K562 (cell line): Measurements from ENCODE around the gene USF2. TPM values are rescaled to one million over a fixed set of nuclear protein-coding genes. Genes with fewer than 3 reads are reported as not detected.
A peak's percentile ranks its signal among the peaks of the same experiment; 100 is the strongest.

ENCODE experiments used
- BCOR ChIP-seq: fragments of 450-650 bp; IDR thresholded peaks from 2 replicates; pipeline ENCODE4 v1.6.1; 2016
- CEBPG ChIP-seq, 3 experiments: fragments of 200-800 bp in 1 of 3; sonication (Bioruptor generic) in 1 of 3; sonication (generic) in 1 of 3; formaldehyde crosslinking in 1 of 3; IDR thresholded peaks in 2 of 3; conservative IDR thresholded peaks in 1 of 3; 2 replicates each; pipeline versions ENCODE4 v1.6.1 to v1.8.0; 2016 to 2022; ENCODE audit warnings: missing compliant biosample characterization in 2 of 3, missing genetic modification characterization in 2 of 3, mild to moderate bottlenecking in 1 of 3, missing genetic modification reagents in 1 of 3
- ELF1 ChIP-seq: fragments of 200-800 bp; sonication (Bioruptor generic); IDR thresholded peaks from 2 replicates; pipeline ENCODE4 v1.6.1; 2016; ENCODE audit warnings: missing genetic modification characterization, missing compliant biosample characterization
- HIVEP1 ChIP-seq: fragments of 250-450 bp; sonication (Bioruptor Pico); IDR thresholded peaks from 2 replicates; pipeline ENCODE4 v1.4.0; 2020; ENCODE audit warnings: mild to moderate bottlenecking
- NCOR1 ChIP-seq: fragments of 450-650 bp; IDR thresholded peaks from 2 replicates; pipeline ENCODE4 v1.6.1; 2016; ENCODE audit warnings: mild to moderate bottlenecking, moderate library complexity
- PCBP2 ChIP-seq: fragments of 200-400 bp; formaldehyde crosslinking; IDR thresholded peaks from 2 replicates; pipeline ENCODE4 v1.6.1; 2018; ENCODE audit warnings: low read length, low read depth, mild to moderate bottlenecking, moderate library complexity; ENCODE audit not compliant: poor library complexity, severe bottlenecking
- ZKSCAN1 ChIP-seq: fragments of 150-350 bp; IDR thresholded peaks from 2 replicates; pipeline ENCODE4 v1.6.1; 2016; ENCODE audit warnings: low read depth, low read length
- ZNF583 ChIP-seq: fragments of 250-450 bp; sonication (Bioruptor Pico); IDR thresholded peaks from 2 replicates; pipeline ENCODE4 v1.4.0; 2020
- polyA plus RNA-seq, 8 experiments: library from polyadenylated mRNA; depleted of rRNA in 4 of 8; stranded (reverse) in 5 of 8; unstranded in 3 of 8; fragments of >200 nt; fragmentation: Nextera tagmentation in 2 of 8; fragmentation: Illumina TruSeq in 1 of 8; extraction: Ambion mirVana in 2 of 8; extraction: Trizol in 1 of 8; gene quantifications; 2 replicates each; pipeline versions ENCODE4 v1.2.1 to v1.2.3, GENCODE V29; 2011 to 2014; ENCODE audit warnings: inconsistent platforms in 1 of 8, missing spikeins in 1 of 8
- total RNA-seq, 7 experiments: library from RNA; depleted of rRNA in 6 of 7; stranded (reverse); fragments of >200 nt in 6 of 7; fragmentation: Illumina TruSeq in 2 of 7; extraction: Trizol in 2 of 7; gene quantifications; 2 replicates each; pipeline versions ENCODE4 v1.2.1 to v1.2.3, GENCODE V29; 2011 to 2021; ENCODE audit warnings: low replicate concordance in 1 of 7
- TF ChIP-seq, protein P1 (sequence below), 2 experiments: fragments of 200-800 bp in 1 of 2; sonication (Bioruptor generic) in 1 of 2; sonication (generic) in 1 of 2; formaldehyde crosslinking in 1 of 2; IDR thresholded peaks in 1 of 2; conservative IDR thresholded peaks in 1 of 2; 2 replicates each; pipeline versions ENCODE4 v1.5.0 to v1.6.1; 2016 to 2020; ENCODE audit warnings: missing compliant biosample characterization in 1 of 2, missing genetic modification characterization in 1 of 2, missing genetic modification reagents in 1 of 2
- TF ChIP-seq, protein P2 (sequence below), 2 experiments: fragments of 450-650 bp; formaldehyde crosslinking in 1 of 2; IDR thresholded peaks; 2 replicates each; pipeline versions ENCODE4 v1.4.0 to v1.6.1; 2014 to 2020; ENCODE audit warnings: mild to moderate bottlenecking in 2 of 2, borderline replicate concordance in 1 of 2, low read depth in 1 of 2
- TF ChIP-seq, protein P3 (sequence below): fragments of 250-450 bp; sonication (Bioruptor Pico); IDR thresholded peaks from 2 replicates; pipeline ENCODE4 v1.8.0; 2021; ENCODE audit warnings: borderline replicate concordance, mild to moderate bottlenecking, moderate library complexity; ENCODE audit not compliant: poor library complexity, severe bottlenecking
- TF ChIP-seq, protein P4 (sequence below), 2 experiments: IDR thresholded peaks; 2 replicates each; pipeline ENCODE4 v1.6.1; 2012; ENCODE audit warnings: improper control_type of control experiment in 2 of 2, low read depth in 2 of 2, low read length in 2 of 2, borderline replicate concordance in 1 of 2

USF2 gene
- total and polyA plus RNA-seq, 9 of the 15 experiments (the other 6 are each of a cell fraction or from before 2014, with no cell fraction given), result 0.27 to 93.7 (median 58.4) TPM

DNA sequence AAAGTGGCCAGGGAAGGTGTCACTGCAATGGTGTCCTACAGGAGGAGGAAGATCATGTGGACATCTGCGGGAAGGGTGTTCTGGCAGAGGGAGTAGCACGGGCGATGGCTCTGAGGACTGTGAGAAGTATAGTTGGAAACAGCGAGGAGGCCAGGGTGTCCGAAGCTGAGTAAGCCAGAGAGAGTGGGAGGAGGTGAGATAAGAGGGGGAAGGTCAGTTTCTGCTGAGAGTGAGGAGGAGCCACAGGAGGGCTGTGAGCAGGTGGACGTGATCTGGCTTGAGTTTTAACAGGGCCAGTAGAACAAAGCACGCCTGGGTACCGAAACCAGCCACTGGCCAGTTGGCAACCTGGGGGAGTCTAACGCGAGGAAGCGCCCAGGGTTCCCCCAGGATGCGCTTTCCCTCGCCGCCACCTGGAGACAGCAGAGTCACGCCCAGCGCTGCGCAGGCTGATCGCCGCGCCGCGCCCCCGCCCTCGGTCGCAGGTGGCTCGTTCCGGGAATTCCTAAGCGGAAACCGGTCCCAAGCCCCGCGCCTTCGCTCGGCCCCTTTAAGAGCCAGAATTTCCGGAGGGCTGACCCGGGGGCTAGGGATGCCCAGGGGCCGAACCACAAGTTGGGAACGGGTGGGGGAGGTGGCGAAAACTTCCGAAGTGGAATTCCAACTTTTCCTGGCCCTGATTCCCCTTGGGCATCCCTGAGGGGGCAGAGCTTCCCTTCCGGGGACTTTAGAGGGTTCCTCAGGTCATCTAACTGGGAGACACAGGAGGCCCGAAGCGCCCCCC lies 21.0 kb upstream of the USF2 start (continued):
- TF ChIP-seq, protein P1, sequence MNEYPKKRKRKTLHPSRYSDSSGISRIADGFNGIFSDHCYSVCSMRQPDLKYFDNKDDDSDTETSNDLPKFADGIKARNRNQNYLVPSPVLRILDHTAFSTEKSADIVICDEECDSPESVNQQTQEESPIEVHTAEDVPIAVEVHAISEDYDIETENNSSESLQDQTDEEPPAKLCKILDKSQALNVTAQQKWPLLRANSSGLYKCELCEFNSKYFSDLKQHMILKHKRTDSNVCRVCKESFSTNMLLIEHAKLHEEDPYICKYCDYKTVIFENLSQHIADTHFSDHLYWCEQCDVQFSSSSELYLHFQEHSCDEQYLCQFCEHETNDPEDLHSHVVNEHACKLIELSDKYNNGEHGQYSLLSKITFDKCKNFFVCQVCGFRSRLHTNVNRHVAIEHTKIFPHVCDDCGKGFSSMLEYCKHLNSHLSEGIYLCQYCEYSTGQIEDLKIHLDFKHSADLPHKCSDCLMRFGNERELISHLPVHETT (CRISPR knock-in tag; conservative IDR thresholded peaks at IDR 0.05 in 1 of 2, IDR thresholded peaks at IDR 0.05 in 1 of 2), result peak in 1 of 2 experiments; percentile 71; a peak in 2 of 4 replicates
- TF ChIP-seq ZKSCAN1 (peak; percentile 44; the same call in 1 of the 2 replicates), BCOR (peak; percentile 98), CEBPG (CRISPR knock-in tag; IDR thresholded peaks at IDR 0.05) (no peak), CEBPG (tag; conservative IDR thresholded peaks at IDR 0.05 in 1 of 2, IDR thresholded peaks at IDR 0.05 in 1 of 2) (0 out of 4 replicates have a peak, but pooled peaks of 1 of the 2 experiments have one; percentile 30), ZNF583 (CRISPR knock-in tag) (peak; percentile 49; the same call in 1 of the 2 replicates), ELF1 (tag) (peak; percentile 72), PCBP2 (no peak), NCOR1 (peak; percentile 27; the same call in 1 of the 2 replicates), HIVEP1 (CRISPR knock-in tag) (peak; percentile 50; the same call in 1 of the 2 replicates)
- TF ChIP-seq, protein P2, sequence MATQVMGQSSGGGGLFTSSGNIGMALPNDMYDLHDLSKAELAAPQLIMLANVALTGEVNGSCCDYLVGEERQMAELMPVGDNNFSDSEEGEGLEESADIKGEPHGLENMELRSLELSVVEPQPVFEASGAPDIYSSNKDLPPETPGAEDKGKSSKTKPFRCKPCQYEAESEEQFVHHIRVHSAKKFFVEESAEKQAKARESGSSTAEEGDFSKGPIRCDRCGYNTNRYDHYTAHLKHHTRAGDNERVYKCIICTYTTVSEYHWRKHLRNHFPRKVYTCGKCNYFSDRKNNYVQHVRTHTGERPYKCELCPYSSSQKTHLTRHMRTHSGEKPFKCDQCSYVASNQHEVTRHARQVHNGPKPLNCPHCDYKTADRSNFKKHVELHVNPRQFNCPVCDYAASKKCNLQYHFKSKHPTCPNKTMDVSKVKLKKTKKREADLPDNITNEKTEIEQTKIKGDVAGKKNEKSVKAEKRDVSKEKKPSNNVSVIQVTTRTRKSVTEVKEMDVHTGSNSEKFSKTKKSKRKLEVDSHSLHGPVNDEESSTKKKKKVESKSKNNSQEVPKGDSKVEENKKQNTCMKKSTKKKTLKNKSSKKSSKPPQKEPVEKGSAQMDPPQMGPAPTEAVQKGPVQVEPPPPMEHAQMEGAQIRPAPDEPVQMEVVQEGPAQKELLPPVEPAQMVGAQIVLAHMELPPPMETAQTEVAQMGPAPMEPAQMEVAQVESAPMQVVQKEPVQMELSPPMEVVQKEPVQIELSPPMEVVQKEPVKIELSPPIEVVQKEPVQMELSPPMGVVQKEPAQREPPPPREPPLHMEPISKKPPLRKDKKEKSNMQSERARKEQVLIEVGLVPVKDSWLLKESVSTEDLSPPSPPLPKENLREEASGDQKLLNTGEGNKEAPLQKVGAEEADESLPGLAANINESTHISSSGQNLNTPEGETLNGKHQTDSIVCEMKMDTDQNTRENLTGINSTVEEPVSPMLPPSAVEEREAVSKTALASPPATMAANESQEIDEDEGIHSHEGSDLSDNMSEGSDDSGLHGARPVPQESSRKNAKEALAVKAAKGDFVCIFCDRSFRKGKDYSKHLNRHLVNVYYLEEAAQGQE (IDR thresholded peaks at IDR 0.05; ENCODE audit: borderline replicate concordance), result peak; percentile 63; the same call in 1 of the 2 replicates
- TF ChIP-seq, protein P2 (CRISPR knock-in tag; IDR thresholded peaks at IDR 0.05; ENCODE audit: low read depth), result no peak
- TF ChIP-seq, protein P3, sequence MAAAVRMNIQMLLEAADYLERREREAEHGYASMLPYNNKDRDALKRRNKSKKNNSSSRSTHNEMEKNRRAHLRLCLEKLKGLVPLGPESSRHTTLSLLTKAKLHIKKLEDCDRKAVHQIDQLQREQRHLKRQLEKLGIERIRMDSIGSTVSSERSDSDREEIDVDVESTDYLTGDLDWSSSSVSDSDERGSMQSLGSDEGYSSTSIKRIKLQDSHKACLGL, result no peak
- TF ChIP-seq, protein P4, sequence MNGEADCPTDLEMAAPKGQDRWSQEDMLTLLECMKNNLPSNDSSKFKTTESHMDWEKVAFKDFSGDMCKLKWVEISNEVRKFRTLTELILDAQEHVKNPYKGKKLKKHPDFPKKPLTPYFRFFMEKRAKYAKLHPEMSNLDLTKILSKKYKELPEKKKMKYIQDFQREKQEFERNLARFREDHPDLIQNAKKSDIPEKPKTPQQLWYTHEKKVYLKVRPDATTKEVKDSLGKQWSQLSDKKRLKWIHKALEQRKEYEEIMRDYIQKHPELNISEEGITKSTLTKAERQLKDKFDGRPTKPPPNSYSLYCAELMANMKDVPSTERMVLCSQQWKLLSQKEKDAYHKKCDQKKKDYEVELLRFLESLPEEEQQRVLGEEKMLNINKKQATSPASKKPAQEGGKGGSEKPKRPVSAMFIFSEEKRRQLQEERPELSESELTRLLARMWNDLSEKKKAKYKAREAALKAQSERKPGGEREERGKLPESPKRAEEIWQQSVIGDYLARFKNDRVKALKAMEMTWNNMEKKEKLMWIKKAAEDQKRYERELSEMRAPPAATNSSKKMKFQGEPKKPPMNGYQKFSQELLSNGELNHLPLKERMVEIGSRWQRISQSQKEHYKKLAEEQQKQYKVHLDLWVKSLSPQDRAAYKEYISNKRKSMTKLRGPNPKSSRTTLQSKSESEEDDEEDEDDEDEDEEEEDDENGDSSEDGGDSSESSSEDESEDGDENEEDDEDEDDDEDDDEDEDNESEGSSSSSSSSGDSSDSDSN (IDR thresholded peaks at IDR 0.05; ENCODE audit: borderline replicate concordance in 1 of 2, low read depth in 2 of 2, low read length in 2 of 2), result peak in 1 of 2 experiments; percentile 19; a peak in 2 of 4 replicates
